ENCODE measurements around the gene CDKN2AIPNL.

DNA sequence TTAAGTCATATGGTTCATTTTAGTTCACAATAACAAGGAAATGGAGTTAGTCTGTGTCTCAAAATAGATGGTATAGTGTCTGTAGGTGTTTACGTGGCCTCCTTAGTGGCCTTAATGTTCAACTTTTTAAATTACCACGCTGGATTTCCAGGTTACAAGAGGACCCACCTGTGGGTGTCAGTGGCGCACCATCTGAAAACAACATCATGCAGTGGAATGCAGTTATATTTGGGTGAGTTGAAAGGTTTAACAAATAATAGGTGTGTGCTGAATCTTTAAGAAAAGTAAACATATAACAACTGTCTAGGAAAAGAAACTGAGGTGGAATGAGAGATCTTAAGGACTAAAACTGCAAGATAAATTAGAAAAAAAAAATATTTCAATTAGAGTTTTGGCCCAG, 37.4 kb downstream of the CDKN2AIPNL start:
- TF ChIP-seq, protein P1, sequence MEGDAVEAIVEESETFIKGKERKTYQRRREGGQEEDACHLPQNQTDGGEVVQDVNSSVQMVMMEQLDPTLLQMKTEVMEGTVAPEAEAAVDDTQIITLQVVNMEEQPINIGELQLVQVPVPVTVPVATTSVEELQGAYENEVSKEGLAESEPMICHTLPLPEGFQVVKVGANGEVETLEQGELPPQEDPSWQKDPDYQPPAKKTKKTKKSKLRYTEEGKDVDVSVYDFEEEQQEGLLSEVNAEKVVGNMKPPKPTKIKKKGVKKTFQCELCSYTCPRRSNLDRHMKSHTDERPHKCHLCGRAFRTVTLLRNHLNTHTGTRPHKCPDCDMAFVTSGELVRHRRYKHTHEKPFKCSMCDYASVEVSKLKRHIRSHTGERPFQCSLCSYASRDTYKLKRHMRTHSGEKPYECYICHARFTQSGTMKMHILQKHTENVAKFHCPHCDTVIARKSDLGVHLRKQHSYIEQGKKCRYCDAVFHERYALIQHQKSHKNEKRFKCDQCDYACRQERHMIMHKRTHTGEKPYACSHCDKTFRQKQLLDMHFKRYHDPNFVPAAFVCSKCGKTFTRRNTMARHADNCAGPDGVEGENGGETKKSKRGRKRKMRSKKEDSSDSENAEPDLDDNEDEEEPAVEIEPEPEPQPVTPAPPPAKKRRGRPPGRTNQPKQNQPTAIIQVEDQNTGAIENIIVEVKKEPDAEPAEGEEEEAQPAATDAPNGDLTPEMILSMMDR (conservative IDR thresholded peaks at IDR 0.05; ENCODE audit: low read depth, low read length) = 0 out of 2 replicates have a peak, but pooled peaks have one; percentile 6
- TF ChIP-seq POLR2A (IDR thresholded peaks at IDR 0.05; ENCODE audit: low read depth, low read length) = no peak
- no peak for TF ChIP-seq MAZ (IDR thresholded peaks at IDR 0.05; ENCODE audit: borderline replicate concordance, low read depth, low read length)
